ENCODE data around the gene TRIB2. TPM values are rescaled to one million over a fixed set of nuclear protein-coding genes. Genes with fewer than 3 reads are reported as not detected.
A peak's percentile ranks its signal among the peaks of the same experiment; 100 is the strongest.

The TRIB2 gene
- total RNA-seq, 4 donors from 2014 or later: 22.7 to 54.2 (median 32.3) TPM

- H3K36me3 ChIP-seq: peaks cover 0 to 64% of the 10 kb centered on the region in 2 donors
- peak; percentile 10 for ATAC-seq
- peak overlapping the region in 3 of 4 donors; percentile 16 to 57 (median 19) for H3K27ac ChIP-seq
Observed at GRCh38 chr2:12734914-12735654, 18.3 kb downstream of the TRIB2 start.

GRCh38 chr2:12737297-12737696 is 20.6 kb downstream of the TRIB2 start:
- peak overlapping the region in 2 of 4 donors; percentile 17 to 41 for H3K27ac ChIP-seq
- no peaks in the 10 kb centered on the region for H3K27me3 ChIP-seq
- no peaks in the 10 kb centered on the region for H3K9me3 ChIP-seq
- H3K4me1 ChIP-seq: peaks cover 0 to 44% (median 5%) of the 10 kb centered on the region in 3 donors
- no peak for ATAC-seq
- TF ChIP-seq POLR2AphosphoS5 (IDR thresholded peaks at IDR 0.05) (no peak), EP300 (IDR thresholded peaks at IDR 0.05) (no peak), CTCF (IDR thresholded peaks at IDR 0.05) (no peak), POLR2A (IDR thresholded peaks at IDR 0.05) (no peak)
- H3K36me3 ChIP-seq: peaks cover 0 to 53% of the 10 kb centered on the region in 2 donors
- WGBS, 2 donors (ENCODE audit: low coverage in 1 of 2): 67 to 81% methylated on average over 9 of the region's 9 CpGs
- H3K4me3 ChIP-seq: no peak overlapping the region

More at GRCh38 chr2:12734914-12735654, 18.3 kb downstream of the TRIB2 start:
- no peak for TF ChIP-seq POLR2A (IDR thresholded peaks at IDR 0.05)
- peak; percentile 45 for TF ChIP-seq POLR2AphosphoS5 (IDR thresholded peaks at IDR 0.05)
- Histone ChIP-seq H3K4me3 (no peak overlapping the region), H3K27me3 (no peaks in the 10 kb centered on the region), H3K4me1 (peaks cover 0 to 41% (median 5%) of the 10 kb centered on the region in 3 donors), H3K9me3 (no peaks in the 10 kb centered on the region)
- WGBS, 2 donors (ENCODE audit: low coverage in 1 of 2): 70 to 82% methylated on average over 4 to 6 of the region's 12 CpGs

DNA sequence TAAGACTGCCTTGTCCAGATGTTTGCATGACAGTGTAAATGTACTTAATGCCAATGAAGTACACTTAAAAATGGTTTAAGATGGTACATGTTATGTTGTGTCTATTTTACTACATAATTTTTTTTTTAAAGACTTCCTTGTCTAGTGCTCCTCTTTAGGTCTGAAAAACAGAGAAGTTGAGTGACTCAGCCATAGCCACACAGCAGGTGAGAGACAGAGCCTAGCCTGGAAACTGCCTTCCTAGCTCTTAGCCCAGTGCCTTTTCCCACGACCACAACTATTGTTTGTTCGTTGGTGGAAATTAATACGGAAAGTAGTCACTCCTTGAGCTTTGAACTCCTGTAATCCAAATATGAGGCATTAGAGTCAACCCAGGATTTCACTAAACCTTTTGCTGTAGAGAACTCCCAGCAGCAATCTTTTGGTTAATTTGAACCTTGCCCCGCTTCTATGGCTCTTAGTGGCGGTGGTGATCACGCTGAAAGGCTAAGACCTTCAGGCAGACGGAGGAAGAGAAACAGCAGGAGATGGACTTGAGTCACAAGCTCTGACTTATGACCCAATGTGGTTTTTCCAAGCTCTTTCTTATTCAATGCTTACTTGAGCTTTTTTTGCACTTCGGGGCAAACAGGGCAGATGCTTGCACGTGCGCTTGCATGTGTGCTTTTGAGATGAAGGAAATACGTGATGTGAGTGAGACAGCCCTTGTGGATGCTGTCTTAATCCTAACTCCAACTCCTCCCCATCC is 21.2 kb downstream of the TRIB2 start:
- WGBS, 2 donors (ENCODE audit: low coverage in 1 of 2): 80 to 87% methylated on average over 8 to 9 of the region's 11 CpGs
- Histone ChIP-seq H3K27me3 (no peaks in the 10 kb centered on the region), H3K27ac (peak overlapping the region in 2 of 4 donors; percentile 17 to 41), H3K9me3 (no peaks in the 10 kb centered on the region), H3K4me3 (no peak overlapping the region), H3K4me1 (peaks cover 0 to 37% (median 3%) of the 10 kb centered on the region in 3 donors), H3K36me3 (peaks cover 0 to 53% of the 10 kb centered on the region in 2 donors)
- no peak for ATAC-seq
- TF ChIP-seq POLR2A (IDR thresholded peaks at IDR 0.05): no peak
- TF ChIP-seq POLR2AphosphoS5 (IDR thresholded peaks at IDR 0.05): no peak
- no peak for TF ChIP-seq CTCF (IDR thresholded peaks at IDR 0.05)
- no peak for TF ChIP-seq EP300 (IDR thresholded peaks at IDR 0.05)

DNA sequence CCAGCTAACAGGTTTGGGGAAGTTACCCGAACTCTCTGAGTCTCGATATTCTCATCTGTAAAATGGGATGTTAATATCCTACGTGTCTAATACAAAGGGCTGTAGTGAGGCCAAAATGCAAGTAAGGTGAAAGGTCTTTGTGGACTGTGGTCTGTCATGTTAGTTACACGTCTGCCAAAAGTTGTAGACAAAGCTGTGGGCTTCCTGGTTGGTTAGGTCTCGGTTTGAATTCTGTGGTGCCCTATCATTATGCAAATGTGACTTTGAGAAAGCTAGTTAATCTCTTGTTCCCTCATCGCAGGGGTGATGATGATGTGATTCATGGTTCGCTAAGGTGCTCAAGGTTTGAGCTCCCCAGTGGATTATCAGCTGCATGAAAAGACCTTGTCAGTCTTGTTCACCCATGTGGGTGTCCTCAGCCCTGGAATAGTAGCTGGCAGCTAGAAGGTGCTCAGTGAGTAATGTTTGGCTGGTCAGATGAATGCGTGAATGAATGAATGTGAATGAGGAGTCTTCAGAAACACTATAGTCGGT is 23.1 kb downstream of the TRIB2 start:
- no peaks in the 10 kb centered on the region for H3K9me3 ChIP-seq
- no peaks in the 10 kb centered on the region for H3K27me3 ChIP-seq
- ATAC-seq: no peak
- WGBS, 2 donors (ENCODE audit: low coverage in 1 of 2): 90 to 92% methylated on average over 4 to 7 of the region's 9 CpGs
- peaks cover 0 to 19% (median 0%) of the 10 kb centered on the region in 3 donors for H3K4me1 ChIP-seq
- no peak overlapping the region for H3K4me3 ChIP-seq
- TF ChIP-seq EP300 (IDR thresholded peaks at IDR 0.05) (no peak), POLR2A (IDR thresholded peaks at IDR 0.05) (no peak), CTCF (IDR thresholded peaks at IDR 0.05) (no peak), POLR2AphosphoS5 (IDR thresholded peaks at IDR 0.05) (no peak)
- H3K27ac ChIP-seq: no peak overlapping the region
- H3K36me3 ChIP-seq: peaks cover 0 to 53% of the 10 kb centered on the region in 2 donors

DNA sequence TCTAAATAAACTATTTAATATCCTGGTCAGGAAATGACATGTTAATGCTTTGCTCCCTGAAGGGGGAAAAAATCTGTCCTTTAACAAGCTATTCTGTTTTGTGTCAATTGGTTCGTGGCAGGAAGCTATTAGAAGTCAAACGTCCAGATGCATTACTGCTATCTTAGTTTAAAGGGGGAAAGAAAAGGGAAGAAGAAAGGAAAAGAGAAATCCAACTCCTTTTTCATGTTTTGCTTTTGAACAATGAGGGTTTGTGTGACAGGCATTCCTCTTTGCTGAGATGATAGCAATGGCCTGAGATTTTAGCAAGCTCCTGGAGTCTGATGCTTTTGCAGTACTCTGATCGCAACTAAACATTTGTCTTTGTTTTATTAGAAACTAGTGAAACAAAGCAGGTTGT is 24.6 kb downstream of the TRIB2 start:
- no peak for ATAC-seq
- H3K4me1 ChIP-seq: peaks cover 0 to 17% (median 0%) of the 10 kb centered on the region in 3 donors
- H3K27ac ChIP-seq: peak overlapping the region in 2 of 4 donors; percentile 41 to 59
- WGBS, 2 donors (ENCODE audit: low coverage in 1 of 2): 28 to 37% methylated on average over 3 of the region's 3 CpGs
- TF ChIP-seq CTCF (IDR thresholded peaks at IDR 0.05) (no peak), POLR2A (IDR thresholded peaks at IDR 0.05) (no peak), EP300 (IDR thresholded peaks at IDR 0.05) (no peak), POLR2AphosphoS5 (IDR thresholded peaks at IDR 0.05) (no peak)
- H3K9me3 ChIP-seq: no peaks in the 10 kb centered on the region
- H3K36me3 ChIP-seq: peaks cover 0 to 44% of the 10 kb centered on the region in 2 donors
- no peak overlapping the region for H3K4me3 ChIP-seq
- H3K27me3 ChIP-seq: no peaks in the 10 kb centered on the region
